SK-N-SH treated with all-trans-retinoic acid at 6 μM for 48 hours (cell line): ENCODE data around the gene SLC66A1.

Experiments
- ATAC-seq: fragments of 200-7000 bp; cut with Tn5 transposase; 3 replicates; pipeline ENCODE4 v1.9.1; 2020; ENCODE audit warnings: mild to moderate bottlenecking, moderate library complexity
- ARNTL ChIP-seq: fragments of 450-650 bp; formaldehyde crosslinking; IDR thresholded peaks from 2 replicates; pipeline ENCODE4 v1.5.0; 2020; ENCODE audit warnings: low read depth, mild to moderate bottlenecking, moderate library complexity, borderline replicate concordance
- BACH2 ChIP-seq: fragments of 250-450 bp; sonication (Bioruptor Pico); IDR thresholded peaks from 2 replicates; pipeline ENCODE4 v1.9.0; 2021; ENCODE audit warnings: mild to moderate bottlenecking, borderline replicate concordance
- CSDC2 ChIP-seq: fragments of 250-450 bp; sonication (Bioruptor Pico); IDR thresholded peaks from 2 replicates; pipeline ENCODE4 v1.5.0; 2020; ENCODE audit warnings: mild to moderate bottlenecking, moderate library complexity
- GLIS3 ChIP-seq: fragments of 250-450 bp; sonication (Bioruptor Pico); IDR thresholded peaks from 2 replicates; pipeline ENCODE4 v1.5.0; 2020; ENCODE audit warnings: mild to moderate bottlenecking, moderate library complexity
- ISL1 ChIP-seq: fragments of 250-450 bp; sonication (Bioruptor Pico); IDR thresholded peaks from 2 replicates; pipeline ENCODE4 v2.1.2; 2022; ENCODE audit warnings: mild to moderate bottlenecking, moderate library complexity
- PATZ1 ChIP-seq: fragments of 250-450 bp; sonication (Bioruptor Pico); IDR thresholded peaks from 2 replicates; pipeline ENCODE4 v1.8.0; 2020; ENCODE audit warnings: mild to moderate bottlenecking, moderate library complexity, borderline replicate concordance
- POU6F1 ChIP-seq: fragments of 250-450 bp; sonication (Bioruptor Pico); IDR thresholded peaks from 2 replicates; pipeline ENCODE4 v1.8.0; 2021; ENCODE audit warnings: low read depth, mild to moderate bottlenecking, moderate library complexity, borderline replicate concordance
- TCF4 ChIP-seq: fragments of 250-450 bp; sonication (Bioruptor Pico); IDR thresholded peaks from 2 replicates; pipeline ENCODE4 v1.8.0; 2021; ENCODE audit warnings: mild to moderate bottlenecking, moderate library complexity, borderline replicate concordance
- TOX ChIP-seq: fragments of 250-450 bp; sonication (Bioruptor Pico); IDR thresholded peaks from 2 replicates; pipeline ENCODE4 v1.8.0; 2021; ENCODE audit warnings: mild to moderate bottlenecking, moderate library complexity, borderline replicate concordance
- ZNF70 ChIP-seq: fragments of 450-650 bp; formaldehyde crosslinking; IDR thresholded peaks from 2 replicates; pipeline ENCODE4 v1.5.0; 2020; ENCODE audit warnings: mild to moderate bottlenecking, moderate library complexity
- ZNF8 ChIP-seq: fragments of 450-650 bp; formaldehyde crosslinking; IDR thresholded peaks from 2 replicates; pipeline ENCODE4 v1.5.0; 2020; ENCODE audit warnings: mild to moderate bottlenecking, moderate library complexity
- TF ChIP-seq, protein P1 (sequence below): fragments of 250-450 bp; sonication (Bioruptor Pico); IDR thresholded peaks from 2 replicates; pipeline ENCODE4 v1.5.1; 2020; ENCODE audit warnings: low read depth, mild to moderate bottlenecking, moderate library complexity
- TF ChIP-seq, protein P2 (sequence below): fragments of 250-450 bp; sonication (Bioruptor Pico); IDR thresholded peaks from 2 replicates; pipeline ENCODE4 v1.5.0; 2020; ENCODE audit warnings: mild to moderate bottlenecking, moderate library complexity
- TF ChIP-seq, protein P3 (sequence below): fragments of 250-450 bp; sonication (Bioruptor Pico); IDR thresholded peaks from 2 replicates; pipeline ENCODE4 v1.5.1; 2021; ENCODE audit warnings: mild to moderate bottlenecking, moderate library complexity

The SLC66A1 gene

DNA sequence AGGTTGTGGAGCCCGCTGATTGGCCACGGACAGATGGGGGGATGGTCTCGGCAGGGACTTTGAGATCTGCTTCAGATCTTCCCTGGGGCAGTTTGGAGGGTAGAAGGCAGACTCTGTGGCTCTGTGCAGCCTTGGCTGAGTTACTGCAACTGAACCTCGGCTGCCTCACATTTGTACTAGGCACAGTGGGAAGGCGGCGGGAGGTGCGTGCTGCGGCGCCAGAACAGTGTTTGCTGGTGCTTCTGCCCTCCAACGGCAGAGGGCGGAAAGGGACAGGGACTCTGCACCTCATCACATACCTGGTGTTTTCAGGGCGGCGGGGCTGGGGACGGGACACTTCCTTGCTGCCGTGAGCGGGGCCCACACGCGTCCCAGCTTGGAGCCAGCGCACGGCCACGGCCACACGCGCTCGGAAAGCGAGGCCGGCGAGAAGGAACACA lies 26.2 kb downstream of the SLC66A1 start:
- ATAC-seq, result no peak
- TF ChIP-seq ISL1, result no peak
- TF ChIP-seq, protein P1, sequence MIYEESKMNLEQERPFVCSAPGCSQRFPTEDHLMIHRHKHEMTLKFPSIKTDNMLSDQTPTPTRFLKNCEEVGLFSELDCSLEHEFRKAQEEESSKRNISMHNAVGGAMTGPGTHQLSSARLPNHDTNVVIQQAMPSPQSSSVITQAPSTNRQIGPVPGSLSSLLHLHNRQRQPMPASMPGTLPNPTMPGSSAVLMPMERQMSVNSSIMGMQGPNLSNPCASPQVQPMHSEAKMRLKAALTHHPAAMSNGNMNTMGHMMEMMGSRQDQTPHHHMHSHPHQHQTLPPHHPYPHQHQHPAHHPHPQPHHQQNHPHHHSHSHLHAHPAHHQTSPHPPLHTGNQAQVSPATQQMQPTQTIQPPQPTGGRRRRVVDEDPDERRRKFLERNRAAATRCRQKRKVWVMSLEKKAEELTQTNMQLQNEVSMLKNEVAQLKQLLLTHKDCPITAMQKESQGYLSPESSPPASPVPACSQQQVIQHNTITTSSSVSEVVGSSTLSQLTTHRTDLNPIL (CRISPR knock-in tag), result no peak
- no peak for TF ChIP-seq TOX
- TF ChIP-seq, protein P2, sequence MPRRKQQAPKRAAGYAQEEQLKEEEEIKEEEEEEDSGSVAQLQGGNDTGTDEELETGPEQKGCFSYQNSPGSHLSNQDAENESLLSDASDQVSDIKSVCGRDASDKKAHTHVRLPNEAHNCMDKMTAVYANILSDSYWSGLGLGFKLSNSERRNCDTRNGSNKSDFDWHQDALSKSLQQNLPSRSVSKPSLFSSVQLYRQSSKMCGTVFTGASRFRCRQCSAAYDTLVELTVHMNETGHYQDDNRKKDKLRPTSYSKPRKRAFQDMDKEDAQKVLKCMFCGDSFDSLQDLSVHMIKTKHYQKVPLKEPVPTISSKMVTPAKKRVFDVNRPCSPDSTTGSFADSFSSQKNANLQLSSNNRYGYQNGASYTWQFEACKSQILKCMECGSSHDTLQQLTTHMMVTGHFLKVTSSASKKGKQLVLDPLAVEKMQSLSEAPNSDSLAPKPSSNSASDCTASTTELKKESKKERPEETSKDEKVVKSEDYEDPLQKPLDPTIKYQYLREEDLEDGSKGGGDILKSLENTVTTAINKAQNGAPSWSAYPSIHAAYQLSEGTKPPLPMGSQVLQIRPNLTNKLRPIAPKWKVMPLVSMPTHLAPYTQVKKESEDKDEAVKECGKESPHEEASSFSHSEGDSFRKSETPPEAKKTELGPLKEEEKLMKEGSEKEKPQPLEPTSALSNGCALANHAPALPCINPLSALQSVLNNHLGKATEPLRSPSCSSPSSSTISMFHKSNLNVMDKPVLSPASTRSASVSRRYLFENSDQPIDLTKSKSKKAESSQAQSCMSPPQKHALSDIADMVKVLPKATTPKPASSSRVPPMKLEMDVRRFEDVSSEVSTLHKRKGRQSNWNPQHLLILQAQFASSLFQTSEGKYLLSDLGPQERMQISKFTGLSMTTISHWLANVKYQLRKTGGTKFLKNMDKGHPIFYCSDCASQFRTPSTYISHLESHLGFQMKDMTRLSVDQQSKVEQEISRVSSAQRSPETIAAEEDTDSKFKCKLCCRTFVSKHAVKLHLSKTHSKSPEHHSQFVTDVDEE (CRISPR knock-in tag), result no peak
- TF ChIP-seq PATZ1, result no peak
- no peak for TF ChIP-seq ZNF8 (CRISPR knock-in tag)
- no peak for TF ChIP-seq GLIS3 (CRISPR knock-in tag)
- no peak for TF ChIP-seq POU6F1 (CRISPR knock-in tag)
- TF ChIP-seq, protein P3, sequence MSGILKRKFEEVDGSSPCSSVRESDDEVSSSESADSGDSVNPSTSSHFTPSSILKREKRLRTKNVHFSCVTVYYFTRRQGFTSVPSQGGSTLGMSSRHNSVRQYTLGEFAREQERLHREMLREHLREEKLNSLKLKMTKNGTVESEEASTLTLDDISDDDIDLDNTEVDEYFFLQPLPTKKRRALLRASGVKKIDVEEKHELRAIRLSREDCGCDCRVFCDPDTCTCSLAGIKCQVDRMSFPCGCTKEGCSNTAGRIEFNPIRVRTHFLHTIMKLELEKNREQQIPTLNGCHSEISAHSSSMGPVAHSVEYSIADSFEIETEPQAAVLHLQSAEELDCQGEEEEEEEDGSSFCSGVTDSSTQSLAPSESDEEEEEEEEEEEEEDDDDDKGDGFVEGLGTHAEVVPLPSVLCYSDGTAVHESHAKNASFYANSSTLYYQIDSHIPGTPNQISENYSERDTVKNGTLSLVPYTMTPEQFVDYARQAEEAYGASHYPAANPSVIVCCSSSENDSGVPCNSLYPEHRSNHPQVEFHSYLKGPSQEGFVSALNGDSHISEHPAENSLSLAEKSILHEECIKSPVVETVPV (CRISPR knock-in tag), result no peak
- TF ChIP-seq ARNTL, result no peak
- no peak for TF ChIP-seq BACH2 (CRISPR knock-in tag)
- TF ChIP-seq, all 23 proteins: peak for 0

GRCh38 chr1:19339214-19339861 lies 27.2 kb downstream of the SLC66A1 start:
- no peak for TF ChIP-seq ZNF70 (CRISPR knock-in tag)
- TF ChIP-seq BACH2 (CRISPR knock-in tag), result no peak
- no peak for TF ChIP-seq POU6F1 (CRISPR knock-in tag)
- TF ChIP-seq TCF4 (CRISPR knock-in tag), result no peak
- TF ChIP-seq, protein P3 (CRISPR knock-in tag), result no peak
- TF ChIP-seq CSDC2 (CRISPR knock-in tag), result no peak
- TF ChIP-seq PATZ1, result no peak
- ATAC-seq, result no peak
